Left cardiac atrium (tissue), 4 donors: Measurements from ENCODE around the gene FAM163B. TPM values are rescaled to one million over a fixed set of nuclear protein-coding genes. Genes with fewer than 3 reads are reported as not detected.

ENCODE experiments used
- ATAC-seq, 2 donors: fragments of 200-7000 bp; cut with Tn5 transposase; one replicate each; pipeline ENCODE4 v1.9.1; 2020; ENCODE audit warnings: mild to moderate bottlenecking in 2 of 2, moderate library complexity in 2 of 2
- DNase-seq: peaks from one replicate; pipeline ENCODE4 v3.0.0-alpha.2; 2020
- intact Hi-C, 2 donors: fragments of 100-400 bp; cut with DNase I; formaldehyde crosslinking; loops; one replicate each; pipeline versions ENCODE4 v1.14.1 to v1.15.1; 2022 to 2023
- total RNA-seq, 2 donors: library from RNA; stranded (reverse); fragmentation: NEBNext Ultra II Directional; extraction: Animal tissue kit (Norgen Biotek cat#: 25700); gene quantifications; one replicate each; pipeline ENCODE4 v1.2.1, GENCODE V29; 2021
- donor health status: DM: no; HTN: yes; CAD: no.
- donor health status: DM: no; HTN: yes; CAD: no; lungs with severe emphysema.
- donor health status: DM: yes; HTN: yes; CAD: no.
- donor health status: Dilated cardiomyopathy.

Gene FAM163B
- total RNA-seq, 2 donors from 2014 or later, result 0.37 TPM; not detected in 1

DNA sequence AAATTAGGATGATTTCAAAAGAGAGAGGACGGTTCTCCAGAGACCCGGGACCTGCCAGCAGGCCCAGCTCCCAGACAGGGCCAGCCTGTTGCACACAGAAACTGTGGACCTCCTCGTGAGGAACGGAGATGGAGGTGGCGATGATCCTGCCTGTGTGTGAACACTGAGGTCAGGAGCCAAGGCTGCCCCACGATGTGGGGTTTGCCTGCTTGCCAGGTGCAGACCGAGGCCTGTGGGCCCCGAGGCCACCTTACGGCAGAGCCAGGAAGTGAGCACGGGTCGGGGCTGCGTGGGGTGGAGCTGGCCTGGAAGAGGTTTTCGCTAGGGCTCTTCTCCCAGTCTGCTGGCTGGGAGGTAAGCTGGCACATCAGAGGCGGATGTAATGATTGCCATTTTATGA lies 4.3 kb downstream of the FAM163B start:
- ATAC-seq (no peak), DNase-seq (no peak)
- intact Hi-C loops, result no loop called here

DNA sequence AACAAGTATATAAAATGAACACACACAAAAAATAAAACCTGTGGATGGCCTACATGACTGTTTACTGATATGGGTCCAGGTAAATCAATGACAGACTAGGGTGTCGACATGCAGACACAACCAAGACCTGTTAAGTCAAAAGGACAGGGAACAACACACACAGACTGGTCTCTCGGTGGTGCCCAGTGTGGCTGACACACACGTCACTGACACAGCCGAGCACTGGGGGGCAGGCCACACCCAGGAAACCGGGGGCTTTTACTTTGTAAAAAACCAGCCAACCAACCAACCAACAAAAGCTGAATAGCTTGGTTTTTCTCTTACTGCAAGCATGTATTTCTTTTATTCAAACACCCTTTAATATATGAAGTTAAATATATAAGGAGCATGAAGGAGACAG lies 5.0 kb downstream of the FAM163B start:
- DNase-seq (no peak), ATAC-seq (no peak)
- intact Hi-C loops, result no loop called here

DNA sequence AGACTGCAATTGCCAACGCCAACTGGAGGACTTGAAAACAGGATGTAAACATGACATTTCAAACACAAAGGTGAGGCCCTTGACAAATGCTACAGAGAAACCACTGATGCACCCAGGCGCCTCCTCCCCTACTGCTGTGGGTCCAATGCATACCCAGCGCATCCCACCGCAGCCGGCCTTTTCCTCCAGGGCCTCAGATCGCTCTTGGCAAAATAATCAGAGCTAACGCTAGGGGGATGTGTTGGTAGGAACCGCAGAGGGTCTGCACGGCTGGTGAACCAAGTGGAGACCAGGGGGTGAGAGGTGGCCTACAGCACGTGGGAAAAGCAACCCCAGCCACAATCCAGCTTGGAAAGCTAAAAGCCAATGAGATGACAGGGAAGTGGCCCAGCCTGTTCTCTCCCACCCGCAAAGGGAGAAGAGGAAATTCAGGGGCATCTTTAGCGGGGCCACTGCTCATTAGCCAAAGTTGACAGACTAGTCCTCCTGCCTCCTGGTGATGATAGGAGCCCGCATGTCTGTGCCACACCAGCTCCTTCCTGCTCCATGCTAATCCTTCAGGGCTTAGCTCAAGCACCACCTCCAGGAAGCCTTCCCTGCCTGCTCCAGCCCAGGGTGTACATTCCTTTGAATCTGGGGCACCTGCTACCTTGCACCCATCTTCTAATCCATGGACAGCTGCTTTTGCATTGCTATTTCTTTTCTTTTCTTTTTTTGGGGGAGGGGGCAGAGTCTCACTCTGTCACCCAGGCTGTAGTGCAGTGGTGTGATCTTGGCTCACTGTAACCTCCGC lies 5.9 kb downstream of the FAM163B start:
- ATAC-seq, result no peak
- no peak for DNase-seq
- intact Hi-C loops, result no loop called here

DNA sequence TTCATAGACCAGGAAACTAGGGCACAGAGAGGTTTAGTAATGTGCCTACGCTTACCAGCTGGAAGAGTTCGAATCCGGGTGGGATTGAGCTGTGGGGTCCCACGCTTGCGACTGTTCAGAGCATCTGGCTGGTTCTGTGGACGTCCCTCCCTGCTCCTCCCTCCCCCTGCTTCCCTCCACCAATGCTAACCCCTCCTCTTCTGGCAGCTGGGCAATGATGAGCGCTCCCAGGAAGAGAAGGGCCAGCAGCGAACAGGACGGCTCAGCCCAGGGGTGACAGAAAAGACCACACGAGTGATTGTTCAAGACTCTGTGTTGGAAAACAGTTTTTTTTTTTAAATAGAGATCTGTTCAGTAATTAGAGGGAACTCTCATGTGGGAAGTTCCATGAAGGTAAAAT lies 6.9 kb downstream of the FAM163B start:
- intact Hi-C loops, result no loop called here
- ATAC-seq (no peak), DNase-seq (no peak)

DNA sequence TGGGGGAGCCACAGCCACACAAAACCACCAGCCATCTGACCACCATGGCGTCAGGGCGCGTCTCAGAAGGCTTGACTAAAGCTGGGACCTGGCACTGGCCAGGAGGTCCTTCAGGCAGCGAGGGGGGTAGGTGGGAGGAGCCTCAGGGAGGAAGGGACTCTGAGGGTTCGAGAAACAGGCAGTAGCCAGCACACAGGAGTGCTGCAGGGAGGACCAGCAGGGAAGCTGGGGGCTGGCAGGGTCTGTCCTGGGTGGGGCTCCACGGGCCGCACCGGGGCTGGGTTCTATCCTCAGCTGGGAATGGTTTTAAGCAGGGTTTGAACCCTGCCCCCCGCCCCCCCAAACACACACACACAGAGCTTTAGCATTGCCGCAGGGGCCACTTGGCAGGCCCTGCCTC lies 7.4 kb downstream of the FAM163B start:
- DNase-seq, result no peak
- intact Hi-C loops, result no loop called here
- no peak for ATAC-seq

DNA sequence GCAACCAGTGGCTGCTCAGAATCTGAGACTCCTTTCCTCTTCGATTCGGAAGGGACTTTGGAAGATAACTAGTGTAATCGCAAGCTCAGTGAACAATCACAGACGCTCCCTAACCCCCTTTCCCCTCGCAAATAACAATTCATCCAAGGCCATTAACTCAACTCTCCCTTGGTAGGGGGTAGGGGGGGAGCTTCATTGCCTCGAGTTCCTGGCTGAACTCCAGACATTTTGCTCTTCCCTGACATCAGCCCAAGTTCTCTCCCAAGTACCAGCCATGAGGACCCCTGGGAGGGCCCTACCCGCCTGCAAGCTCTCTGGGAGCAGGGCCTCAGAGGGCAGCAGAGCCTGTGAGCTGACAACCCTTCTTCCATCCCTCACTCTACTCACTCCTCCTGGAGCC lies 8.4 kb downstream of the FAM163B start:
- ATAC-seq (no peak), DNase-seq (no peak)
- intact Hi-C loops, result no loop called here

DNA sequence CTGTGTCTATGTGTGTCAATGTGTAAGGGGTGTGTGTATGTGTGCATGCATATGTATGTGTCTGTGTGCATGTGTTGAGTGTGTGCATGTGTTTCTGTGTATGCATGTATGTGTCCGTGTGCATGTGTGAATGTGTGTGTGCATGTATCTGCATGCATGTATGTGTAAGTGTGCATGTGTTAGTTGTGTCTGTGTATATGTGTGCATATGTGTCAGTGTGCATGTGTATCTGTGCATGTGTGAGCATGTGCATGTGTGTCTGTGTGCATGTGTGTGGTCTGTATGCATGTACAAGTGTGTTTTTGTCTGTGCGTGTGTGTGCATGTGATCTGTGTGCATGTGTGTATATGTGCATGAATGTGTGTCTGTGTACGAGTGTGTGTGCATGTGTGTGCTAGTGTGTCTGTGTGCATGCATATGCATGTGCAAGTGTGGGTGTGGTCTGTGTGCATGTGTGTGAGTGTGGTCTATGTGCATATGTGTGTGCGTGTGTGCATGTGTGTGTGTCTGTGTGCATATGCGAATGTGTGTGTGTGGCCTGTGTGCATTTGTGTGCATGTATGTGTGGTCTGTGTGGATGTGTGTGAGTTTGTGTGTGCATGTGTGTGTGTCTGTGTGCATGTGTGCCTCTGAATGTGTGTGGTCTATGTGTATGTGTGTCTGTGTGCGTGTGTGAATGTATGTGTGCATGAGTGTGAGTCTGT lies 9.6 kb downstream of the FAM163B start:
- intact Hi-C loops, result no loop called here
- DNase-seq, result no peak
- ATAC-seq, result no peak

DNA sequence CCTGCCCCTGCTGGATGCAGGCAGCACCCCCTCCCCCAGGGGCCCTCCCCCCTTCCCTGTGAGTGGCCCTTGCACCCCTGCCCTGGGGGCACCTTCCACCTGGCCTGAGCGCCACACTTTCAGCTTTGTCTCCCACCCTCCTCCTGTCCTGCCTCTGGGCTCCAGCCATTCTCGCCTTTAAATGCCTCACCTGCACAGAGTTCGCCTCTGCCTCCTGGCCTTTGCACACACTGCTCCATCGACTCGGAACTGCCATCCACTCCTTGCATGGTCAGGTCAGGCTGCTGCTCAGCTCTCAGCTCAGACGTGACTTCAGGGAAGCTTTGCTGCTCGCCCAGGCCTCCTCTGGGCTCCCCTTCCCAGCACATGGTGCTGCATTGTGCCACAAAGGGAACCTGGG lies 10.2 kb downstream of the FAM163B start:
- DNase-seq, result no peak
- intact Hi-C loops, result no loop called here
- no peak for ATAC-seq

DNA sequence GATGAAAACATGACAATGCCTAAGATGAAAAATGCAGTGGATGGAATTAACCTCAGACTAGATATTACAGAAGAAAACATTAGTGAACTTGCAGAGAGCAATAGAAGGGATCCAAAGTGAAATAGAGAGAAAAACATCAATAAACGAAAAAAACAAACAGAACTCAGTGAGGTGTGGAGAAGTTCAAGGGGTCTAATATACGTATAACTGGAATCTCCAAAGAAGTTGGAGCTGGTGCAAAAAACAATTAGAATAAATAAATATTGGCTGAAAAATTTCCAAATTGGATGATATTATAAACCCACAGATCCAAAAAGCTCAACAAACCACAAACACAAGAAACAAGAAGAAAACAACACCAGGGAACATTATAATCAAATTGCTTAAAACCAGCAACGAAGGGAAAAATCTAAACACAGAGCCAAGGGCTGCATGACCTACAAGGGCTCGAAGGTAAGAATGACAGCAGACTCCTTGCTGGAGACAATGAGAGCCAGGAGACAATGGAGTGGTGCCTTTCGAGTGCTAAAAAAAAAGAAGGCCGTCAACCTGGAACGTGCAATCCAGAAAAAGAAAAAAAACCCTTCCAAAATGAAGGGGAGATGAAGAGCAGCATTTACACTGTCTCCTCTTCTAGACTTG lies 11.8 kb downstream of the FAM163B start:
- DNase-seq (no peak), ATAC-seq (no peak)
- intact Hi-C loops, result no loop called here

DNA sequence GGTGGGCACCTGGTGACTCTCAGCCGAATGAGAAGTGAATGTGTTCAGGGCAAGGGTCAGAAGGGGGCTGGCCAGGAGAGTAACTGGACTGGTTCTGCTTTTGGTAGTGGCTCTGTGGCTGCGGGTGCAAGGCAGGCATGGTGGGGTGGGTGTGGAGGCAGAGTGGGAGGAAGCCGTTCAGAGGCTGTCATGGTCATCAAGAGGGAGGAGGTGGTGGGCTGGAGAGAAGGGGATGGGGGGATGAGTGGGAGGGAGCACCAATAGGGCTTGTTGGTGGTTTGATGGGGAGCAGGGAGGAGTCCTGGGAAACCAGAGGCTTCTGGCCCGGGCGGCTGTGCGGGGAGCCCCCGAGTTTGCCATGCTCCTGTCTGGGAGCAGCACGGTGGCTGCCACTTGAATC lies 13.3 kb downstream of the FAM163B start:
- peak; percentile 5 for DNase-seq
- intact Hi-C loops, result no loop called here
- ATAC-seq, result no peak

DNA sequence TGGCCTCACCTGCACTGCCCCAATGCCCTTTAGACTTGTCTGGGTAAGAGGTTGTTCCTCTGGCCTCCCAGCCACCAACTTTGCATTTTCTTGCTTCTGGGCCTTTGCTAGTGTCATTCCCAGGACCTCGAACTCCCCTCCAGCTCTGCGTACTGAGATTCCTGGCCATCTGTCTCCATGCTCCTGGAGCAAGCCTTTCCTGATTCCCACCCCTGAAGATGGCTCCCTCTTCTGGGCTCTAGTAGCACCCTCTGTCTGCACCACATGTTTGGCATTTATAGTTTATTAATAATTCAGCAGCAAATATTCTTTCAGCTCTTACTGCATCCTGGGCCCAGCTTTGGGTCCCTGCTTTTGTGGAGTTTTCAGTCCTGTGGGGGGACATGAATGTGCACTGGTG lies 14.9 kb downstream of the FAM163B start:
- intact Hi-C loops, result no loop called here
- no peak for DNase-seq
- no peak for ATAC-seq

DNA sequence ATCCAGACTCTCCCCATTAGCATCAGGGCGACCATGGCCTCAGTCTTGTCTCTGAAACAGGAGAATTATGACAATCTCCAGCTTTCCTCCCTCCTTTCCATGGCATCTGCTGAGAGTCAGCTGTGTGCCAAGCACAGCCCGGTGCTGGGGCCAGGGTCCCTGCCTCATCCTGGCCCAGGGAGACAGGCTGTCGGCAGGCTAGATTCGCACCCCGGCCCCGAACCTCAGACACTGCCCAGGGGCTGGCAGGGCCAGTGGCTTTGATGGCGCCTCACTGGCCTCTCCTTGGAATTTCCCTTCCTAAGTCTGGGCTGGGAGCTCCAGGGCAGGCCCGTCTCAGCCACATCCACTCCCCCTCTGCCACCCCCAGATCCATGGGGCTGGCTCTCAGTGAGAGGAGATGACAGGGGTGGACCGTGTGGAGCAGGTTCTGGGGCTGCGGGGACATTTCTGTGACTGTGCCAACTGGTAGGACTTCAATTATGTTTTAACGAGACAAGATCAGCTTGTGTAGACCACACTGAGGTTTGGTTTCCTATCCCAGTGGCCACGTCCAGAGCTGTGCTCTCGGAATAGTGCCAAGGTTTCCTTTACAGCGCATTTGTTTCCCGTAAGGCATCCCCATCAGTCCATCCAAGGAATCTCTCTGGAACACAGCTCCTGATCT lies 15.5 kb downstream of the FAM163B start:
- intact Hi-C loops, result no loop called here
- DNase-seq (no peak), ATAC-seq (no peak)

DNA sequence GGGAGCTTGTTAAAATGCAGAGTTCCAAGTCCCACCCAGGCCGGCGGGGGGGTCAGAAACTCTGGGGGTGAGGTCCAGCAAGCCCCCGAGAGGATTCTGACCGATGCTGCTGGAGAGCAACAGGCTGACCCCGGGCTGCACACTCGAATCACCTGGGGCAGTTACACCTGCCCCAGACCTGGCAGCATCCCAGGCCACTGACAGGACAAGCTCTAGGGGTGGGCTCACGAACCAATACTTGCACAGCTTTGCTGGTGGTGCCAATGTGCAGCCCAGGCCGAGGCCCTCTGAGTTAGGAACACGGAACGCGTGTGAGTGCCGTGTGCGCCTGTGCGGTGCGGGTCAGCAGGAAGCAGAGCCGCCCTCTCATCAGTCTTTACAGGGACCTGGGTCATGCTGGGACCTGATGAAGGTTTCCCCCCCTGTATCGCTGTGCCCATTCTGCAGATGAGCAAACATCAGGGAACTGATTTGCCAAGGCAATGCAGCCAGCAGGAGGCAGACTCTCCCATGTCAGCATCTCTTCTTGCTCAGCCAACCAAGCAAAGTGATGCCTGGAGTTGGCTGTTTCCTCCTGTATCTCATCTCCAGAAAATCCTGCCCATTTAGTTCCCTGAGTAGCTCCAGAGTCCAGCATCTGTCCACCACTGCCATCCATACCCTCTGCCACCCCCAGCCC lies 16.3 kb downstream of the FAM163B start:
- ATAC-seq, result no peak
- intact Hi-C loops, result no loop called here
- DNase-seq, result no peak

DNA sequence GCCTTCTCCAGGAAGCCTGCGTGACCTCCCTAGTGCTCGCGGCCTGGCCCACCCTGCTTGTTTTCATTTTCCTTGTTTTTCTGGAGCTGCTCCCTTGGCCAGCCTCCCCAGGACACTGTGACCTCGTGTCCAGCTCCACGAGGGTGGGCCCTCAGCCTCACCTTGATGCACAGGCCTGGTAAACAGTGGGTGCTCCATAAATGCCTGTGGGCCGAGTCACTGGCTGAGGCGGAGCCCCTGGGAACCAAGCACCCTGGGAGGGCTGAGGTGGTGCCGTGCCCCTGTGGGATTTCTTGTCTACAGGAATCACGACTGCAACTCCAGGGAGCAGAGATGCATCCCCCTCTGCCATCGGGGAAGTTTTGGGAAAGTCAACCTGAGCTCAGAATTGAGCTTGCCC lies 17.2 kb downstream of the FAM163B start:
- no peak for DNase-seq
- ATAC-seq, result no peak
- intact Hi-C loops, result no loop called here

DNA sequence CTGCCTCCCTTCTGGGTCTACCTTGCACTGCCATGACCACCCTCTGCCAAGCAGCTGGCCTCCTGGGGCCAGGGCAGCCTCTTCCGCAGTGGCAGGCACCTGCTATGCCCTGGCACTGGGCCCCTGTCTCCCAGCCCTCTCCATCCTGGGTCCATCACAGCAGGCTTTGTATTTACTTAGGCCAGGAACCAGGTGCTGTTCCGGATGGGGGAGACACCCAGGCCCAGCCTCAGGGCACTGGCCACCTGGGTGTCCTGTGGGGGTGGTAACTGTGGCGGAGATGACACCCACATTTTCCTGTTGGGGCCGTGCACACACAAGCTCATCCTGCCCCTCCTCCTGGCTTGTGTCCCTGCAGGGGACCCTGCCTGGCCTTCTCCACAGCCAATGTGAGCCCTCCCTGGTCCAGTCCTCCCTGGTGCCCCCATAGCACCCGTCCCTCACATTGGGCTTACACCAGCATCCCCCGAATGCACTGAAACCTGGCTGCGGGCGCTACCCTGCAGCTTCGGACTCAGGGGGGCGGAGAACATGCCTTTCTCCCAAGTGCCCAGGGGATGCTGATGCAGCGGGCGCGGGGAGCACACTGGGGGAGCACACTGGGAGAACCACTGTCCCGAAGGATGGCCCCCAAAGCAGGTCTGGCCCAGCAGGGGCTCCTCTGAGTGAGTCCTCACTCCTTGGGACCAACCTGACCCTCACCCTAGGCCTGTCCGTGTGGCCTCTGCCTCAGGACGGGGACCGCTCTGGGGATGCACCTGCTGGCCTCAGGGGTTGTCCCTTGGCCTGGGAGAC lies 17.9 kb downstream of the FAM163B start:
- intact Hi-C loops, result no loop called here
- DNase-seq (no peak), ATAC-seq (no peak)

DNA sequence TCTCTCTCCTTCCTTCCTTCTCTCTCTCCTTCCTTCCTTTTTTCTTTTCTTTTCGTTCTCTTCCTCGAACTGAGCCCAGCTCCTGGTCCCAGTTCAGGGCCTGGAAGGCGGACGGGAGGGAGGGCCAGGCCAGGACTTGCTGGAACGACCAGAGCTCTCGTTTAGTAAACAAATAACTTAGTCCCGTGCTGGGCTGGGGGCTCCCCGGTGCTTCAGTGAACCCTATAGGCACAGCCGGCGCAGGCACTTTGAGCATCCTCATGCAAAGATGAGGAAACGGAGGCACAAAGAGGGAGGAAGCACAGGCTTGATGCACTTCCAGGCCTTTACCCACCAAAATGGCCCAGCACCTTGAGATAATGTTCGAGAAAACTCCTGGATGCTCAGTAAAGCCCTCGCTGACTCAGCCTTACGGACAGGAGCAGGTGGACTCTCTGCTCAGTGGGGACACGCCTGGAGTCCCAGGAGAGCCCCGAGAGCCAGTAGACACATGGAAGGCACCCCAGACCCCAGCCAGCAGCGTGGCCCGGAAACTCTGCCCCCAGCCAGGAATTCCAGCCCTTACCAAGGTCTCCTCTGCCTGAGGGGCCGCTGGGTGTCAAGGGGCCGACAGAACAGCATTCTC lies 18.8 kb downstream of the FAM163B start:
- ATAC-seq (no peak), DNase-seq (no peak)
- intact Hi-C loops, result no loop called here

DNA sequence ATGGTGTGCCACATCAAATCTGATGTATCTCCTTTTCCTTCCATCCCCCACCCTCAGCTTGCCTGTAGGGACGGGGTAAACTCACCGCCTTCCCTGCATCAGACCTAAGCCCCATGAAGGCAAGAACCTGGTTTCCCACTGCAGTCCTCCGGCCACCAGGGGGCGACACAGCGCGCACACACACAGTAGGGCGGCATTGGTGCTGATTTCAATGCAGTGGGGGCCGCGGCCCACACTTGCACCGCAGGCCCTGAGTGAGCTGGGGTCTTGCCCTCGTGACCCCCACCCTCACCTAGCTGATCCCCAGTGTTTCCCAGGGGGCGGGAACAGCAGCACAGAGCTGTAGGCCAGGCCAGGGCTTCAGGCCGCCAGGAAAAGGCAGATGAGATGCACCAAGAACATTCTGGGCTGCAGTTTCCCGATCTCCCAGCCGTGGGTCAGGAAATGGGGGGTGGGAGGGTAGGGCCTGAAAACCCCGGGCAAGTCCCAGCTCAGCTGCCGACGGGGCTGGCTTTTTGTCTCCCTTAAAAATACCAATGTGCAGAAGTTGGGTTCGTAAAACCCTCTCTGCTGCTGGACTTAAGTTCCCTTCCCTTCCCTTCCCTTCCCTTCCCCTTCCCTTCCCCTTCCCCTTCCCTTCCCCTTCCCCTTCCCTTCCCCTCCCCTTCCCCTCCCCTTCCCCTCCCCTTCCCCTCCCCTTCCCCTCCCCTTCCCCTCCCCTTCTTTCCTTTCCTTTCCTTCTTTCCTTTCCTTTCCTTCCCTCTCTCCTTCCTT lies 19.5 kb downstream of the FAM163B start:
- ATAC-seq (no peak), DNase-seq (no peak)
- intact Hi-C loops, result loop anchor here in 1 of 2 donors (5.0 kb wide), 1 partner anchor 138 kb away; no protein-coding TSS in a partner anchor
